Left kidney (tissue), 1 donor: ENCODE data around the gene ARL10. TPM values are rescaled to one million over a fixed set of nuclear protein-coding genes. Genes with fewer than 3 reads are reported as not detected.

Experiments
- polyA plus RNA-seq: library from polyadenylated mRNA; unstranded; fragments of 120-200 nt; gene quantifications from one replicate; pipeline ENCODE4 v1.2.1, GENCODE V29; 2013; ENCODE audit not compliant: insufficient read length

Gene ARL10
- polyA plus RNA-seq, 1 donor = 16.8 TPM

Other genes with a start within 250 kb of the ARL10 start
- gene SIMC1, start 127.1 kb upstream of the ARL10 start, polyA plus RNA-seq = 20.5 TPM
- 152 TPM for gene KIAA1191, start 3.7 kb upstream of the ARL10 start, polyA plus RNA-seq
- gene NOP16, start 23.1 kb downstream of the ARL10 start, polyA plus RNA-seq = 30.8 TPM
- gene HIGD2A, start 23.3 kb downstream of the ARL10 start, polyA plus RNA-seq = 89.8 TPM
- gene CLTB, start 51.1 kb downstream of the ARL10 start, polyA plus RNA-seq = 45.0 TPM
- 56.6 TPM for gene FAF2, start 82.9 kb downstream of the ARL10 start, polyA plus RNA-seq
- 51.1 TPM for gene RNF44, start 171.9 kb downstream of the ARL10 start, polyA plus RNA-seq
- gene CDHR2, start 183.9 kb downstream of the ARL10 start, polyA plus RNA-seq = 25.0 TPM
- gene GPRIN1, start 244.7 kb downstream of the ARL10 start, polyA plus RNA-seq = 2.2 TPM